ENCODE data around the gene TMPRSS4. TPM values are rescaled to one million over a fixed set of nuclear protein-coding genes. Genes with fewer than 3 reads are reported as not detected.

TMPRSS4 gene
- total RNA-seq, 1 experiment from 2014 or later = not detected

DNA sequence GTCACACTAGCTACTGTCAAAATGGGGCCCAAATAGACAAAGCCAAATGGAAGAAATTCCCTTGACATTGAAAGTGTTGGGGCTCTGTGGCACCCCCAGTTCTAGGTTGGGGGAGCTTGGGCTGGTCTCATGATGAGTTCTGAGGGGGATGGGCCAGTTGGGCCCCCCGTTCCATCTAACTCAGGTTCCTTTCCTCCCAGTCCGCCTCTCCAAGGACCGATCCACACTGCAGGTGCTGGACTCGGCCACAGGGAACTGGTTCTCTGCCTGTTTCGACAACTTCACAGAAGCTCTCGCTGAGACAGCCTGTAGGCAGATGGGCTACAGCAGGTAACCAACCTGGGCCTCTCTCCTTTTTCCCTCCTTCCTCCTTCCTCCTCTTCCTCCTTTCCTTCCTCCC lies 27.6 kb downstream of the TMPRSS4 start:
- no peak for DNase-seq (ENCODE audit: low read depth)

DNA sequence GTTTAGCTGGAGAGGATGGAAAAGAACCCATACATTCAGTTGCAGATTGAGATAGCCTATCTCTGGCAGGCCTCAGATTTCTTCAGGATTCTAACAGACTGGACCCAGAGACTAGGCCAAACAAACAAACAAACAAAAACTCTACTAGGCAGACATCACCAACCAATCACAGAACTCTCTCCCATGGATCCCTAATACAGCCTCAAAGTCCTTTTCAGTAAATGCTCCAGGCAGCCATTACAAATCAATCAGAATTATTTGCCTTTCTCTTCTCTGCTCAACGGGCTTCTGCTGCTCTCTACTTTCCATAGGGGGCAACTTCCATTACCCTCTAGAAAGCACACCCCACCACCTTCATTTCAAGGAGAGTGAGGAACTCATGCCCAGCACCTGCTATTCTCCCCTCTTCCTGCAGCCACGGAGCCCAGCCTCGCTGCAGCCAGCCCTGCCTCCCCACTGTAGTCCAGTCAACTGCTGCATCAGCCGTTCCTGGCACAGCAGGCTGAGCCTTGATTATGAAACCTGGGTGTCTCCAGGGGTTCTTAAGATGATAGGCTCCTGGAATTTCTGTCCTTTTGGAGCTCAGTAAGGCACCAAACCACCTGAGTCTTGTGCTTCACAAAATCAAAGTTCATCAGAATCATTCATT lies 28.9 kb downstream of the TMPRSS4 start:
- no peak for DNase-seq (ENCODE audit: low read depth)

DNA sequence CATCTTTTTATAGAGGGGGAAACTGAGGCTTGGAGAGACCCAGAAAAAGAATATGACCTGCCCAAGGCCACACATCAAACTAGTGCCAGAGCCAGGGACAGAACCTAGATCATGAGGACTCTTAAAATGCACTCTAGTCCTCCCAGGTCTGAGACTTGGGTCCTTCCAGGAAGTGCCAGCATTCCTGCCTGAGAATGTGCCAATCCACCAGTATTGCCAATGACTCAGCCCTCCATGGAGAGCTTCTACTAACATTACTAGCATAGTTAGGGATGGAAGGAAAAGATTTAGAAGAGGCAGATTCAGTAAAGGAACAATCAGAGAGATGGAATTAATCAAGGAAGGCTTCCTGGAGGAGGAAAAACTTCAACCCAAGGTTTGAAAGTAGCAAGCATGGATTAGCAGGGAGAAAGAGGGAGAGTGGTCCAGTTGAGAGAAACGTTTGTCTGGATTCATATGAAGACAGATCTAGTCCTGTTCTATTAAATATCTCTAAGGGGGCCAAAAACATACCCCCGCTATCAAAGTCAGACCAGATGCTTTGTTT lies 30.0 kb downstream of the TMPRSS4 start:
- peak; percentile 35 for DNase-seq (ENCODE audit: low read depth)

DNA sequence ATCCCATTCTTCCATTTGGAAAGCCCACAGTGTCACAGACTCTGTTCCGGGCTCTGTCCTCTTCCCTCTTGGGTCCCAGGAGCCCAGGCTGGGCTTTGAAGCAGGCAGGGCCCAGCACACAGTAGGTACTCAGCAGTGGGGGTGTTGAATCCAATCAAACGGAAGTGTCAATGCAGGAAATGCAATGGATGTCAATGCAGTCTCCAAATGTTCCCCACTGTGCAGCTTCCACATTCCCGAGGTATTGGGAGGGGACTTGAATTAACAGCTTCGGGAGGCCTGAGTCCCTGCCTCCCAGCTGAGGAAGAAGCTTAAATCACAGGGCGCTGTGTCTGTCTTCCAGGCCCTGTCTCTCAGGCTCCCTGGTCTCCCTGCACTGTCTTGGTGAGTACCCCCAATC lies 31.6 kb downstream of the TMPRSS4 start:
- no peak for DNase-seq (ENCODE audit: low read depth)

DNA sequence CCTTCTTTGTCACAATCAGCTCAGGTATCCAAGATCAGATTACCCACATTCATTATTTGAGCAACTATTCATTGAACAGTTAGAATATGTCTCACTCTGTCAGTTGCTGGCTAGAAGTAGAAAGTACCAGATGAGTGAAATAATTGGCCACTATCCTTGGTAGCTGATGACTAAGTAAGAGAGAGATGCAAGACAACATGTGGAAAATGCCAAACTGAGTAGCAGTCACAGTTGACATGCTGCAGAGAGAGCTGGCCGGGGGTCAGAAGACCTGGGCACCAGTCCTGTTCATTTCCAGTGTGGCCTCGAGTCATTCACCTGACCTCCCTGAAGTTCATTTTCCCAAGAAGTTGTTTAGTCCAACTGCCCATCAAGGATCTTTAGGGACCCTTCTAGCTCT lies 32.4 kb downstream of the TMPRSS4 start:
- DNase-seq (ENCODE audit: low read depth) = no peak

DNA sequence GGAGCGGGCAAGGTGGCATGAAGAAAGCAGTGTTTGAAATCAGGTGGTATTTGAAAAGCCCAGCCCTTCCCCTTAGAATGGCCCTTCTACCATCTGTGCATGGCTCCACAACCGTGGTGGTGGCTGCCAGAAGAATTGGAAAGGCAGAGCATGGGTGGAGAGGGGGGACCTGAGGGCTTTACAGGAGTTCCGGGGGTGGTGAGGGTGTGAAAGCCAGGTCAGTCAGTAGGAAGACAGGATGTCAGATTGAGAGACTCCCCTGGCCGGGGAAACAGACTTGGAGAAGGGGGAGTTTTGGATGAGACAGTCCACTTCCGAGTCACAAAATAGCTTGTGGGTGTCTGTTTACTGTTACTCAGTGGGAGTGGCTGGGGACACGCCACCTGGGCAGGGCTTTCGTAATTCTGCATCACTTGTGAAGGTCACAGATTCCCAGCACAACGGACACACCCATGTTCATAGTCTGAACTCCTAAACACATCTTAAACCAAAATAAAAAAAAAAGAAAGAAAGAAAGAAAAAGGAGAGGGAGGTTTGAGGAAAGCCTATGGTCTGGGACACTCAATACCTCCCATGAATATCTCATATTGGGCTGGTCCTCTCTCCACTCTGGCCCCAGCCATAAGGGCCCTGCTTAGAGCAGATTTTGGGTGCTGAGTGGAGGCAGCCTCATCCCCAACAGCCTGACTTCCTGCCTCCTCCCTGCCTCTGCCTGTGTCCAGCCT lies 34.3 kb downstream of the TMPRSS4 start:
- DNase-seq (ENCODE audit: low read depth) = no peak

DNA sequence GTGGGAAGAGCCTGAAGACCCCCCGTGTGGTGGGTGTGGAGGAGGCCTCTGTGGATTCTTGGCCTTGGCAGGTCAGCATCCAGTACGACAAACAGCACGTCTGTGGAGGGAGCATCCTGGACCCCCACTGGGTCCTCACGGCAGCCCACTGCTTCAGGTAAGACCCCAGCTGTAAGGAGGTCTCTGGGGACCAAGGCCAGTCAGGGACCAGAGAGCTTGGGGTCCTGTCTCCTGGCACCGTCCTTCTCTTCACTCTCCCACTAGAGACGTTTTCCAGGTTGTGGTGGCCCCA lies 34.8 kb downstream of the TMPRSS4 start:
- no peak for DNase-seq (ENCODE audit: low read depth)

DNA sequence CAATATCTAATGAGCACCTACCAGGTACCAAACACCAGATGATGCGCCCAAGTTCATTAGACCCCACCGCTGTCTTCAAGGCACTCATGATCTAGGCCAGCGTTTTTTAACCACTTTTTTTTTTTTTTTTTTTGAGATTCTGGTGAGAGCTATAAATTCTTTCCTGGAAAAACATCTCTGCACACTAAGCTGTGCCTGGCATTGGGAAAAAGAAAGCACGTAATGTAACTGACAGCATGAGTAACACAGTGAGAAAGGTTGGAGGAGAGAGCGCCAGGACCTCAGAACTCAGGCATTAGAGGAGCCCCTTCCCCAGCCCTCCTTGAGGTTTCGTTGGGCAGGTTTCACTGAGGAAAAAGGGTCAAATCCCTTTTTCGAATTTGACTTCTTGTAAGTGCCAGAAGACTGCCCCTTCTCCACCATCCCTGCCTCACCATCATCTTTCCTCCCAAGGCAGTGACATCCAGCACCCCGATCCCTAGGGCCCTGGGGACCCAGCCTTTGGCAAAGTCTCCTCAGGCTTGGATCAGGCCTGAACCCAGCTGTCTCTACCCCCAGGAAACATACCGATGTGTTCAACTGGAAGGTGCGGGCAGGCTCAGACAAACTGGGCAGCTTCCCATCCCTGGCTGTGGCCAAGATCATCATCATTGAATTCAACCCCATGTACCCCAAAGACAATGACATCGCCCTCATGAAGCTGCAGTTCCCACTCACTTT lies 36.0 kb downstream of the TMPRSS4 start:
- DNase-seq (ENCODE audit: low read depth) = no peak

DNA sequence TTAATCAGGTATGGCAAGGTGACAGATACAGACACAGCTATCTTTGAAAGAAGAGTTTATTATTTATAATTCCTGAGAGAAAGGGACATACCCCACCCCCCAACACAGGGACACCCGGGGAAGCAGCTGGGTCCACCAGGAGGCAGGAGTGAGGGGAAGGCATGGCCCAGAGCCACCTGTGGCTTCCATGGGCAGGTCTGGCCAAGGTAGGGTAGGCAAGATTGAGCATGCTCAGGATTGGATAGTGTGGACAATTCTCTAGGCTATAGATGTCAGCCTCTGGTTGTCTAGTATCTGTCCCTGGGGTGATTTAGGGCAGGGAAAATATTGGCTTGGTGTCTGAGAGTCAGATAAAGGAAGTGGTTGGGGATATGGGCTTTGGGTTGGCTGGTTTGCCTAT lies 37.4 kb downstream of the TMPRSS4 start:
- no peak for DNase-seq (ENCODE audit: low read depth)

DNA sequence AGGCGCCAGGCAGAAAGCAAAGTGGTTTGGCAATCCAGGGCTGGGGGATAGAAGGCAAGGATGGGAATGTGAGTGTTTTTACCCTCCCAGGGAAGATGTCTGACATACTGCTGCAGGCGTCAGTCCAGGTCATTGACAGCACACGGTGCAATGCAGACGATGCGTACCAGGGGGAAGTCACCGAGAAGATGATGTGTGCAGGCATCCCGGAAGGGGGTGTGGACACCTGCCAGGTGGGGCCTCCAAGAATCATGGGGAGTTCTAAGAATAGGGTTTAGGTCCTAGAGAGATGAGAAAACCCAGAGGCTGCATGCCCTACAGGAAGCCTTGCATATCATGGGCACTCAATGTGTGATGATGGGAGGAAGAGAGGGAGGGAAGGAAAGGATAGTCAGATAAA lies 38.2 kb downstream of the TMPRSS4 start:
- DNase-seq (ENCODE audit: low read depth) = no peak

DNA sequence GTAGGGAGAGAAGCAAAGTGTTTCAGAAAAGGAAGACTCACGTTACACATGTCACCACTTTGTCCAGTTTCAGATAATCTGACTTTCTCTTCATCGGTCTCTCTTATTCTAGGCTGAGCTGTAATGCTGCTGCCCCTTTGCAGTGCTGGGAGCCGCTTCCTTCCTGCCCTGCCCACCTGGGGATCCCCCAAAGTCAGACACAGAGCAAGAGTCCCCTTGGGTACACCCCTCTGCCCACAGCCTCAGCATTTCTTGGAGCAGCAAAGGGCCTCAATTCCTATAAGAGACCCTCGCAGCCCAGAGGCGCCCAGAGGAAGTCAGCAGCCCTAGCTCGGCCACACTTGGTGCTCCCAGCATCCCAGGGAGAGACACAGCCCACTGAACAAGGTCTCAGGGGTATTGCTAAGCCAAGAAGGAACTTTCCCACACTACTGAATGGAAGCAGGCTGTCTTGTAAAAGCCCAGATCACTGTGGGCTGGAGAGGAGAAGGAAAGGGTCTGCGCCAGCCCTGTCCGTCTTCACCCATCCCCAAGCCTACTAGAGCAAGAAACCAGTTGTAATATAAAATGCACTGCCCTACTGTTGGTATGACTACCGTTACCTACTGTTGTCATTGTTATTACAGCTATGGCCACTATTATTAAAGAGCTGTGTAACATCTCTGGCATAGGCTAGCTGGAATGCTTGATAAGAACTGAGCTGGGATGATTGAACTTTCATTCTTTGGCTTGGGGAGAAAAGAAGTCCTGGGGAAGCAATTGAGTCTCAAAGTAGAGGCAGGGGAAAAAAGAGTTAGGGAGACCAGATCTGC lies 41.1 kb downstream of the TMPRSS4 start:
- no peak for DNase-seq (ENCODE audit: low read depth)

DNA sequence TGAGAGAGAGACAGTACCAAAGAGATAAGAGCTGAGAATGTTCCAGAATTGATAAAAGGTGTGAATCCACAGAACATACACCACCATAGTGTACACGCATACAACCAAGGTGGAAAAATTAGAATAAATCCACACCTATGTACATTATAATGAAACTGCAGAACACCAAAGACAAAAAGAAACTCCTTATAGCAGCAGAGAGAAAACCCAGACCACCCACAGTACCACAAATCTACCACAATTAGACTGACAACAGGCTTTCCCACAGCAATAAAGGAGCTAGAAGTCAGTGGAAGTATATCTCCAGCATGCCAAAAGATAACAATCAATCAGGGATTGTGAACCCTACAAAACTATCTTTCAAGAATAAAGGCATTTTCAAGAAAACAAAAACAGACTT lies 43.9 kb downstream of the TMPRSS4 start:
- no peak for DNase-seq (ENCODE audit: low read depth)

DNA sequence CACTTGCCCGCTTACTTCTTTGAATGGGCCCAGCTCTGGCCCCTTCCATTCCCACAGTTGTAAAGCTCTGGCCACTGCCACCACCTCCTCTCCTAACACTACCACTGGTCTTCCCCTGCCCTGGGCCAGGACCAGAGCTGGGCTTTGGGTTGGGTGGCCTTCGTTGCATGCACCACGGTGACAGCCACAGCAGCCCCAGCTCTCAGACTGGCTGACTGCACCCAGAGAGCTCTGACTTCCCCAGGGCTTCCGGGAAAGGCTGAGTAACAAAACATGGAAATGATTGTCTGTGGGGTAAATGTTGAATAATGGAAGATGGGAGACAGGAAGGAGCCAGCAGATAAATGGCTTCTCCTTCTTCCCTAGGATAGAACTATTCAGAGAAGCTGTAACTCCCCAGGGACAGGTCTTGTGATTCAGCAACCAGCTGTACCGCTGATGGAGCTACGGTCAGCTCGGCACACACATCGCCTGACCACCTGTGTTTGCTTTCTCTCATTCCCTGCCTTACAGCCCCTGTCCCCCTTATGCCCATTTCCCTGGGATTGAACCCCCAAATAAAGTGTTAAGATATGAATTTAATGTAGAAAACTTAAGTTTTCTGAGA lies 48.2 kb downstream of the TMPRSS4 start:
- DNase-seq (ENCODE audit: low read depth) = no peak

DNA sequence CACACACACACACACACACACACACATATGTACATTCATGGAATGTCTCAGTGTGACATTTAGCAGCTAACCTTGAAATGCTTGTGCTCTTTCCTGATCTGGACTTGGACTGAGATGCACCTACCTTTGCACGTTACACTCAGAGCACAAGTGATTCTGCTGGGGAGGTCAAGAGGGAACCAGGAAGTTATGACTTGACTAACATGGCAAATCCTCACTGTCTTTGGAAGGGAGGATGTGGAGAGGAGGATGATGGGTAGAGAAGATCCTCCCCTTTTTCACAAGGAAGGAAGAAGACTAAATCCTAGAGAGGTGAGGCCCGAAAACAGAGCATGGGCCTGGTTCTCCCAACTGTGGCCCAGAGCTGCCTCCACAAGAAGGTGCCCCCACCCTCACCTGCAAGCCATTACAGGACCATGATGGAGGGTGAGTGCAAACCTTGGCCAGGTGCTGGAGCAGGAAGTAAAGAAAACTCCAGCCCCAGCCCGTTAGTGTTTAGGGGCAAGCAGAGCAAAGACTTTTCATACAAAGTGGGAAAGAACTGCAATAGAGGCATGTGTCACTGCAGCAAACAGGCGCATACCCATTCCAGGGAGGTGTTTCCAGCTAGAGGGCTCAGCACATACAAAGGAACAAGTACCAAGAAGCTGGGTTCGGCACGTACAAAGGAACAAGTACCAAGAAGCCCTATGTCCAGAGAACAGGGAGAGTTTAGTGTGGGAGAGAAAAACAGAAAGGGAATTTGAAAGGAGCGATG lies 49.4 kb downstream of the TMPRSS4 start:
- DNase-seq (ENCODE audit: low read depth) = peak; percentile 49

DNA sequence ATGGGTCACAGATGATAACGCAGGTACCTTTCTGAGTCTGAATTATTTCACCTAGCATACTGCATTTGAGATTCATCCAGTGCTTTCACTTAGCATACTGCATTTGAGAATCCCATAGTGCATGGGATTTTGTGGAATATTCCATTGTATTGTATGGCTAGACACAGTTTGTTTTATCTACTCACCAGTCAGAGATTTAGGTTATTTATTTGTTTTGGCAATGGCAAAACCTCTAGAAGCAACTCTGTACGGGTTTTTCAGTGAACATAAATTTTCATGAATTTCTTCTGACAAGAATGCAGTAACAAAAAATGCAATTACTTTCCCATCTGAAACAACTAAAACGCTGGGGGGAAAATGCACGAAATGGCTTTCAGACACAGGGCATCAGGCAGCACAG lies 51.4 kb downstream of the TMPRSS4 start:
- no peak for DNase-seq (ENCODE audit: low read depth)

DNA sequence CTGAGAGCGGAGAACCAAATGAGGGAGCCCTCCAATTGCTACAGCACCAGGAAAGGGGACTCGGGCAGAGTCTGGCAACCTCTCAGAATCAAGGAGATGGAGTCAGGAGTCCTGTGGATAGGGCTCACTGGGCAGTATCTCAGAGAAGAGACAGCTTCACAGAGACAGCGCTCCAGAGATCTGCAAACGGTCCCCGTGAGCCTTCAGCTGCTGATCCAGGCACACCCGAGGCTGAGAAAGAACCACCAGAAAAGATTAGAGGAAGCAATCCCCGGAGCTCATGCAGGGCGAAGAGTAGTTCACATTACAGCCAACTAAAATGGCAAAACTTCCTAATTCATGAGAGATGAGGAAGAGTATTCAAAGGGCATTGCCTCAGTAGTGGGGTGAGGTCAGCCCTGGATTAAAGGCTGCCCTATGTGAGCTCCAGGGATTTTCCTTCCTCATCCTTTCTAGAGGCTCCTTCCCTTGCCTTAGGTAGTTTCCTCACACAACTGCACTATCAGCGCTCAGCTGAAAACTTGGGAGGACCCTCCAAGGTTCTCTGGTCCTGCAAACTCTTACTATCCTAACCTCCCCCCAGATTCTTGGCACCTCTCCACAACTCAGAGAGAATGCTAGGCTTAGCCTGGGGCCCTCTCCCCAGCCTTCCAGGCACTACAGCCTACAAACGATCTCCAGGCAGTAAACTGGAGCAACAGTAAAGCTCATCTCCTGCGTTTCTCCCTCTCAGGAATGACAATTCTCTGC lies 52.0 kb downstream of the TMPRSS4 start:
- DNase-seq (ENCODE audit: low read depth) = no peak

DNA sequence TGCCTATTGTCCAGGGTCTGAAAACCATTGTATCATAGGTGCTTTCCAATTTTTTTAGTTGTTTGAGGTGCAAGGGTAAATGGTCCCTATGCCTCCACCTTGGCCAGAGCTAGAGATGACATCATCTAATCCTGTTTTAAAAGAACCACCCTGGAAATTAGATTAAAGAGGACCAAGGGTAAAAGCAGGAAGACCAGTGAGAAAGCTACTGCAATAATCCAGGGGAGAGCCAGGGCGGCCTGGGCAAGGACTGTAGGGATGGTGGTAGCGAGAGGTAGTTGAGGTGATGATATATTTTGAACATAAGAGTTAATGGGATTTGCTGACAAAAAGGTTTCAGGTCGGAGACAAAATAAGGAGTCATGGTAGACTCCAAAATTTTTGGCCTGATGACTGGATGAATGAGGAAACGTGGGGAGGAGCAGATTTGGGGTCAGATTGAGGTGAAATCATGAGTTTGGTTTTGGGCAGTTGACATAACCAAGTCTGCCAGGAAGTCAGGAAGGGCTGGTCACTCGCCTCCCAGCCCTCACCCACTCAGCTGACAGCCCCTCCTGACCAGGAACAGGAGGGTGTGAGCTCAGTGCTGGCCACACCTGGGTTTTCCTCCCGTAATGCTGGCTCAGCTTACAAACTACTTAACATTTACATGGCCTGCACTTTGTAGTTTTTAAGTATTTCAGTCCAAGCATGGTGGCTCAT lies 52.7 kb downstream of the TMPRSS4 start:
- no peak for DNase-seq (ENCODE audit: low read depth)

DNA sequence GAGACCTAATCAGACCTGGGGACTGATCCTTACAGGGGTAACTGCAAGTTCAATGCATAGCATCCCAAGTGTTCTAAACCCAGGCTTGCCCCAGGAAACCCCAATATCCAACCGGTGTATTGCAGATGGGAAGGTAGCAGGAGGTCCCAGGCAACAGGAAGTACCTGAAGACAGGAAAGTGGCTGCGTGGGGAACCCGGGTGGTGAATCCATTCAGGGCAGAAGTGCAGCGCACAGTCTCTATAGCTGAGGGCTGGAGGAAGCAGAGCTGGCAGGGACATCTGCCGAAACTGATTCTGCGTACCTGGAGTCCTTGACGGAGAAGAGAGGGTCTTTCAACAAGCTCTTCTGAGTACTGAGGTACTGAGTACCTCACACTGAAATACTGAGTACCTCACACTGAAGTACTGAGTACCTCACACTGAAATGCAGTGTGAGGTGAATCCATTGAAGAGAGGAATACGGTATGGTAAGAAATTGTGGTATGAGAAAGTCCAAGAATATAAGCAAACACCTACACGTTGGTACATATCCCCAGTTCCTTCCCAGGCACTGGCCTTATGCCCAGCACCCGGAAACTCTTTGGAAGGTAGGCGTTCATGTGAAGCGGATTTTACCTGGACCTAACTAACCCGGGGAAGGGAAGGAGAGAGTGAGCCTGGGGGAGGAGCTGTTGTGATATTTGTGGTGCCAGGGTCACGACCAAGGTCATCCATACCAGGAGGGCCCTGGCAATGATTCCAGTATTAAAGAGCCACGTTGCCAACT lies 55.7 kb downstream of the TMPRSS4 start:
- DNase-seq (ENCODE audit: low read depth) = no peak

DNA sequence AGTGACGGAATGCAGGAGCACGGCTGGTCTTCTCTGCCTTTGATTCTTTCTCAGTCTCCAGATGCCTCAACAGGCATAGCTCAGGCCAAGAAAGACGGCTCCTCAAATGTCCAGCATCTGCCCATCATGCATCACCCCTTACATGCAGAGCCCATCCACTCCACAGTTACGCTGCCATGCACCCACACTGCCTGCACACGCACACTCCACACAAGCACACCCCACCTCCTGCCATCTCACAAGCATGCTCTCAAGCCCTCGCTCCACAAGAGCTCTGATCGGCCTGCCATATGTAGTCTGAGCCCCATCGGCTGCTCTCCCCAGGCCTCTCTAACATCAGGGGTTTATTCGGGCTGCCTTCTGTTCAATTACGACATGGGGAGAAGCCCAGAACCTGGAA lies 56.9 kb downstream of the TMPRSS4 start:
- DNase-seq (ENCODE audit: low read depth) = no peak
